HL-60 (cell line): ENCODE measurements around the gene BMPER.

Experiments used
- DNase-seq, 2 experiments: peaks; one replicate each; pipeline ENCODE4 v3.0.0-alpha.2; 2010 to 2020; ENCODE audit warnings: low read depth in 1 of 2, low spot score in 1 of 2
- H3K27ac ChIP-seq: fragments of 250-450 bp; sonication (Bioruptor Pico); replicated peaks from 2 replicates; pipeline ENCODE4 v1.5.1; 2020; ENCODE audit warnings: mild to moderate bottlenecking, moderate library complexity
- H3K27me3 ChIP-seq: fragments of 250-450 bp; sonication (Bioruptor Pico); 2 replicates; pipeline ENCODE4 v1.5.1; 2021; ENCODE audit warnings: mild to moderate bottlenecking, moderate library complexity; ENCODE audit not compliant: insufficient read depth, poor library complexity, severe bottlenecking
- H3K4me3 ChIP-seq: replicated peaks from 2 replicates; pipeline ENCODE4 v1.5.1; 2011; ENCODE audit warnings: mild to moderate bottlenecking, control low read depth, low read length; ENCODE audit not compliant: insufficient read depth
- CTCF ChIP-seq: IDR thresholded peaks from one replicate; pipeline ENCODE4 v1.5.1; 2011; ENCODE audit warnings: low read length, control low read depth, inconsistent platforms; ENCODE audit not compliant: insufficient read depth
- GABPA ChIP-seq: IDR thresholded peaks from 2 replicates; pipeline ENCODE4 v1.6.1; 2012; ENCODE audit warnings: low read depth
- POLR2AphosphoS5 ChIP-seq: IDR thresholded peaks from 2 replicates; pipeline ENCODE4 v1.6.1; 2012; ENCODE audit warnings: low read depth
- REST ChIP-seq: IDR thresholded peaks from 2 replicates; pipeline ENCODE4 v1.6.1; 2012; ENCODE audit warnings: low read depth; ENCODE audit not compliant: insufficient replicate concordance
- SPI1 ChIP-seq: IDR thresholded peaks from 2 replicates; pipeline ENCODE4 v1.6.1; 2012; ENCODE audit warnings: low read depth, mild to moderate bottlenecking, borderline replicate concordance

The BMPER gene

GRCh38 chr7:33886149-33886623, 19.2 kb upstream of the BMPER start:
- DNase-seq: no peak
- TF ChIP-seq REST (no peak), POLR2AphosphoS5 (no peak), GABPA (no peak), SPI1 (no peak), CTCF (no peak)
- no peak overlapping the region for H3K4me3 ChIP-seq
- H3K27me3 ChIP-seq: peaks cover 3% of the 10 kb centered on the region
- no peak overlapping the region for H3K27ac ChIP-seq

DNA sequence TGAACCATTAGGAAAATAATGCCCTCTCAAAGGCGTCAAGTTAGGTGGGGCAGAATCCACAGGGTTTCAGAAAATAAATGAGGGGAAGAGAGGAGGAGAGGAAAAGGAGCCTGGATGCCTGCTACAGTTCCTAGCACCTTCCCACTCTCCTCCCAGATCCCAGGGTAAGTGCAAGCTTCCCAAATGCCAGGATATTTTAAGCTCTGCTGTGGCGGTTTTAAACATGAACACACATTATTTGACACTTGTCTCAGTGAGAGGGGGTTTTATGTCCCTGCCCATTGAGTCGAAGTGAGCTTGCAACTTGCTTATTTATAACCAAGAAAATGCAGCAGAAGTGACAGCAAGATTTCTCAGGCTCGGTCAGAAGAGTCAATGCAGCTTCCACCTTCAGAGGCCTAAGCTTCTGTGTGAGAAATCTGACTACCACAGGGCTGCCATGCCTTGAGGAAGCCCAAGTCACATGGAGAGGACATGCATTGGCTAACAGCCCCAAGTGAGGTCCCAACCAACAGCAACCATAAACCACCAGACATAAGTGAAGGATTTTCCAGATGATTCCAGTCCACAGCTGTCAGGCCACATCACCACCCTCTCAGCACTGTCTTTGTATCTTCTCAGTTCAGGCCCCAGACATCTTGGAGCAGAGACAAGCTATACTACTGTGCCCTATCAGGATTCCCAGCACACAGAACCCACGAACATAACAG, 17.9 kb upstream of the BMPER start:
- DNase-seq: no peak
- Histone ChIP-seq H3K4me3 (no peak overlapping the region), H3K27me3 (peaks cover 9% of the 10 kb centered on the region), H3K27ac (no peak overlapping the region)
- TF ChIP-seq SPI1: no peak
- TF ChIP-seq GABPA: no peak
- TF ChIP-seq CTCF: no peak
- TF ChIP-seq POLR2AphosphoS5: no peak
- TF ChIP-seq REST: no peak

DNA sequence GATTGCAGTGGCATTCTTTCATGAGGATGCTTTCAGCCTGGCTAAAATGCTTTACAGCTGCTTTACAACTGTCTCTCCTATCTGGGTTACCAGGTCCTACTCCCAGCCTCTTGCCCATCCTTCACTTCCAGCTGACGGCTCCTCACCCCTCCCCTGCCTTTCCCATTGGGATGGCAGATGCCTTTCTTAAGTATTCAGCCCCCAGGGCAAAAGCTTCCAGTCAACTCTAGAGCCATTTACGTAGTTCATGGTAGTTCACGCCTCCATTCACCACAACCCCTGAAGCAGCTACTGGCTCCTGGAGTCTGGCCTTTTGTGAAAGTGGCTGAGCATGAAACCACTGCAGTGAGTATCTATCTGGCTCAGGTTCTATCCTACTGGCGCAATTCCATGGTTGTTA, 17.2 kb upstream of the BMPER start:
- Histone ChIP-seq H3K27ac (no peak overlapping the region), H3K27me3 (peaks cover 9% of the 10 kb centered on the region), H3K4me3 (no peak overlapping the region)
- TF ChIP-seq POLR2AphosphoS5 (no peak), CTCF (no peak), SPI1 (no peak), GABPA (no peak), REST (no peak)
- no peak for DNase-seq
